Measurements from ENCODE around the gene ARL6IP4.

ARL6IP4 gene

DNA sequence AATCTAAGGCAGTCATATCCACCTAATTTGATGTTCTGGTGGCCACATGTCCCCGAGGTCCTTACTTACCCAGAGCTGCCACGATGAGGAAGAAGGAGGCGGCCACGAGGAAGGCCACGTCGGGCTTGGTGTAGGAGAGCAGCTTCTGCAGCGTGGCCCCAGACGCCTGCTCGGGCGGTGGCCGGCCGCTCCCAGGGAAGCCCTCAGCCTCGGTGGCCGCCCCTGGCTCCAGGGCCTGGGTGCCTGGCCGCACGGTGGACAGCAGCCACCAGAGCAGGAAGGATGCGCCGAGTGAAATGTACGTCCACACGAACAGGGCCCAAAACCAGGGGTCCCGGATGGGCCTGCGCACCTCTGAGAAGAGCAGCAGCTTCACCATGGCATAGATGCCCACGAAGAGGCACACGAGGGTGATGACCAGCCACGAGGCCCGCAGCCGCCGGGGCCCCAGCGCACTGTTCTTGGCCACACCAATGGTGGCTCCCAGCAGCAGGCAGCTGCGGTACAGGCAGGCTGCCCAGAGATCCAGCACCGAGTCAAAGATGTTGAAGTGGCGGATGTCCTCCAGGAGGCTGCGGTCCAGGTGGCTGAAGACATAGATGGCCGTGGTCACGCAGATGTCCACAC lies 20.8 kb upstream of the ARL6IP4 start:
- no peak for DNase-seq

DNA sequence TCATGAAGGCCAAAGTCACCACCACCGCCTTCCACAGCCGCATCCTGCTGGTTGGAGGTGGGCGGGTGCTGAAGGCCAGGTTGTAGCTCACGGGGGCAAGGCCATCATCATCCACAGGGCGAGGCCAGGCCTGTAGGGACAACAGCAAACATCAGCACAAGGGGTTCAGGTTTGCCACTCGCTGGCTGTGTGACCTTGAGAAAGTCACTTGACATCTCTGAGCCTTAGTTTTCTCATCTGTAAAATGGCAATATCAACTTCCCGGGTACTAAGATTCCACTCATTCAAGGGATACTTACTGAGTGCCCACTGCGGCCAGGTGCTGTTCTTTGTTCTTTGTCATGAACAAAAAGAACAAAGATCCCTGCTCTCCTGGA lies 20.3 kb upstream of the ARL6IP4 start:
- DNase-seq, result no peak

DNA sequence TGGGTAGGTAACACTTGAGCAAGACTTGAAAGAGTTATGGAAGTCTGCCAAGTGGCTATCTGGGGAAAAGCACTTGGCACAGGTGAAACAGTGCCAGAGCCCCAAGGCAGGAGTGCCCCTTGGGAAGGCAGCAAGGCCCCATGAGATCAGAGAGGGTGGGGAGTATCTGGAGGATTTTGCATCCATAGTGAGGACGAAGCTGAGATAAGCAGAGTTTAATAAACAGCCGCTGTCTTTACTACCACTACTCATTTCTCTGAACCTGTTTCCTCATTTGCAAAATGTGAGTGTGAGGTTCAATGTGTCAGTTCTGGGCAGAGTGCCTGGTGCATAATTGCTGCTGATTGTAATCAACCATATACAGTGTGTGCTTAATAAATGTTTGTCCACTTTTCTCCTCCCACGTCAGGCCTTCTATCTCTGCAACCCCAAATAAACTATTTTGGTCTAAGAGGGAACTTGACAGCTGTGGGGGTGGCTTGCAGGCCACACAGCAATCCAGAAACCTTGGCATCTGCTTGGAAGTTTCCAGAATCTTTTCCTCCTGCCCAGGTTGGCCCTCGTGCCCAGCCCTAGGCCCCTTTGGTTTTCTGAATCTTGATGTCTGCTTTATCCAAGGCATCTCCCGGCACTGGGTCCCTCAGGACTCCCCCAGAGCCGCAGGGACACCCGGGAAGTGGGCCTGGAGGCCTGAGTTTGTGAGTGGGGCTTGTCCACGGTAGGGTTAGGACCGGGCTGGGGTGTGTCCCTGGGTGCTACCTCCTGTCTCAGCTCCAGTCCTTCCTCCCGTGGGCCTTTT lies 18.8 kb upstream of the ARL6IP4 start:
- DNase-seq, result no peak

DNA sequence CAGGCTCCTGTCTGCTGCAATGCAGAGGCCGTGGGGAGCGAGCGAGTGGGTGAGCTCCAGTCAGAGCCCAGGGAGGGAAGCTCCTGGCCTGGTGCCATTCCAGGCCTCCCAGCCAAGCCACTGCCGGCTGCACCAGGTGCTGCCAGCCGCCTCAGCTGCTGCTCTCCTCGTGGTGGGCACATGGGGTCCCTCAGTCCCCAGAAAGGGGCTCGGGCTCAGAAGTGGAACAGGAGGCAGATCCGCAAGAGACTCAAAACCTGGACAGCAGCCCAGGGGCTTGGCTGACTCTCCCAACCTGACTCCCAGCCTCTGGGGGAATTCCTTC lies 16.6 kb upstream of the ARL6IP4 start:
- no peak for DNase-seq

DNA sequence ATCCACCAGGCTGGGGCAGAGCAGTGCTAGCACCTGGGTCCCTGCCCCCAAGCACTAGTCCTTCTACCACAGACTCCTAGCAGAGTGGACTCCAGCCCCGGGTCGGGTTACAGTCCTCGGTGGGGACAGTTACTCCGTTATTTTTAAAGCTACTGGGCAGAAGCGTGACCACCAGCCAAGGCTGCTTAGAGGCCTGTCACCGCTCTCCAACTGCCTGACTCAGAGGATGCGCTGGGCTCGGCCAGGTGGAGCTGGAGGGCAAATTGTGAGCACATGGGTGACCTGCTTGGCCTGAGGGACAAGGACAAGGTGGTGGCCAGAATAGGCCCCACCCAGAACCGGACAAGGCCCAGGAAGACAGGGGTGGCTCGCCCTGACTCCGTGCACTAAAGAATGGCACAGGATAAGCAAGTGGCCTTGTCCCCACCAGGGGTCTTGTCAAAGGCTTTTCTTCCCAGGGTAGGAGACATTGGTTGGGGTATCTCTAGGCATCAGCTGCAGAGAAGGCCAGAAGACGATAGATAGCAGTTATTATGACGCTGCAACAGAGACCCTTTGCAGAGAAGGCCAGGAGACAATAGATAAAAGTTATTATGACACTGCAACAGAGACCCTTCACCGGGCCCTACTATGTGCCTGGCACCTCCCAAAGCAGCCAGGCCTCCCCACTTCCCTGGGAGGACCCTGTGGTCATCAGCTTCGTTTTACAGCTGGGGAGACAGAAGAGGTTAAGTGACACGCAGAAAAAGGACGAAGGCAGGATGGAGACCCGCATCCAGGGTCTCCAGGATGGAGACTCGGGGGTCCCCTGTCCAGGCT lies 15.8 kb upstream of the ARL6IP4 start:
- DNase-seq, result peak in 1 of 2 experiments; percentile 36

DNA sequence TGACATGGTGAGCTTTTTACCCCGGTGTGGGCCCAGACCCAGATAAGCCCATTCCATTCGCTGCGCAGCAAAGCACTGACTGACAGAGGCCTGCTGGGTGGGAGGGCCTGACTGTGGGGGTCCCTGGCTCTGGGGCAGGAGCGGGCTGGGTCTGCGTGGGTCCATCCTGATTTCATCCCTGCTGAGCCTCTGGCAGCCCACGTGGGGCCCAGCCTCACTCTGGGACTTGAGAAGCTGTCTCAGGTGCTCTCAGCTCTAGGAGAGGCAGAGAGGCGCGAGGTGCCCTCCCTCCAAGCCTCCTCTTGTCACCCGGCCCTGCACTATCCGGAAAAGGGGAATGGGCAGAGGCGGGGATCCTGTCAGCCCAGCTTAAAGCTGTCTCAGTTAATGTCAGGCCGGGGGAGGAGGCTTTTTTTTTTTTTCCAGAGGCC lies 15.1 kb upstream of the ARL6IP4 start:
- DNase-seq, result peak; percentile 28 to 62

DNA sequence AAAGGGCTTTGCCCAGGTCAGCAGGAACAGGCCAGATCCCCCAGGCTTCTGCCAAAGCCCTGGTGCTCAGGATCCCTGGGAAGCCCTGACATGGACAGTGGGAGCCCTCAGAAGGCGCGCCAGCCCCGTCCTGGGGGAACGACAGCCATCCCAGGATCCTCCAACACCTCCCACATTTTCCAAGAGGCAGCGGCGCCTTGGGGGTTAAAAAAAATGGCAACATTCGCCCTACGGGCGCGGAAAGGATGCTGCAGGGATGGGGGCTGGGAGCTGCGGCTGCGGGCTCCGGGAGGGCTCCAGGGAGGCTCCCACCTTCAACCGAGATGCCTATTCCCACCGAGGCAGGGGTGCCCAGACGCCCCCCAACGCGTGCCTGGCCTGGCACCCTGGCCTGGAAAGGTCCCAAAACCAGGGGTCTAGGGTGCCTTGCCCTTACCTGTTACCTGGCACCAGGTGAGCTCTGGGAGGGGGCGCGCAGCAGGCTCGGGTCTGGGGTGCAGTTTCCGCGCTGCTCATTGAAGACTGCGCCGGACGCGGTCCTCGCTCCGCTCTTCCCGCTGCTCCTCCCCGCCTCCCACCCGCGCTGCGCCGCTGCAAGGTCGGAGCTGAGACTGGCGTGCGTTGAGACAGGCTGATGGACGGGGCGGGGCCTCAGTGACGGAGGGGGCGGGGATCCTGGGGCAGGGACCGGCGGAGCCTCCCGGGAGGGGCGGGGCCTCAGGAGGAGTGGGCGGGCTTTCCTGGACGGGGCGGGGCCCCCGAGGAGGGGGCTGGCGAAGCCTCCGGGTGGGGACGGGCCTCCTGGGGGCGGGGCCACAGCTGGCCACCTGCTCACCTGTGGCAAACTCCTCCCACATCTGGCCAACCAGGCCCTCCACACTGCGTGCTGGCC lies 14.4 kb upstream of the ARL6IP4 start, which contains the start of gene ABCB9:
Gene ABCB9, minus strand, starts transcription at position 613 of the 892 bp plus-strand sequence. CDS start 6,228 bp downstream, outside the sequence.
- peak; percentile 84 to 97 for DNase-seq

DNA sequence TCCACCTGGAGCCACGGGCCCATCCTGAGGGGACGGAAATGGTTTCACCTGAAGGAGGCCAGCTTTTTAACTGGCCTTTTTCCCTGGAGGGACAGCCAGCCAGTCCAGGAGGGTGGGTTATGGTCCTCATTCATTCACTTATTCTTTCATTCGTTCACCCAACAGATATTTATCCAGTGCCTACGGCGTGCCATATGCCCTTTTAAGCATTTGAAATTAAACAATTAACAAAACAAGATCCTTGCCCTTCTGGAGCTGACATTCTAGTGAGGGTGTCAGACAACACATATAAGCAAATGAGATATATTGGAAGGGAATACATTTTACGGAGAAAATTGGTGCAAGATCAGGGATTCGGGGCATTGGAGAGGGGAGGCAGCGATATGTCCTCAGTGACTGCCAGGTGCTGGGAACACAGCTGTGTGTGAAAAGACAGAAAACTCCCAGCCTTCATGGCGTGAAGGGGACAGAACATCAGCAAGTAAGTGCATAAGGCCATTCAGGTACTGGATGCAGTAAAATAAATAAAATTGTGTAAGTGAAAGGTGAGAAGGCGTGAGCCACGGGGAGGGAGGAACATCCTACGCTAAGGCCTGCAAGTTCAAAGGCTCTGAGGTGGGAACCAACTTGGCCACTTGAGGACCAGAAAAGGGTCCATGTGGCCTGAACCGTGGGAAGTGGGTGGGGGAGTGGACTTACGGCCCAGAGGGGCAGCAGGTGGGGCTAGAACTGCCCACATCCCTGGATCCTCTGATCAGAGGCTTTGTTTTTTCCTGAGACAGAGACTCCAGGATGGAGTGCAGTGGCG lies 13.5 kb upstream of the ARL6IP4 start:
- DNase-seq, result no peak

DNA sequence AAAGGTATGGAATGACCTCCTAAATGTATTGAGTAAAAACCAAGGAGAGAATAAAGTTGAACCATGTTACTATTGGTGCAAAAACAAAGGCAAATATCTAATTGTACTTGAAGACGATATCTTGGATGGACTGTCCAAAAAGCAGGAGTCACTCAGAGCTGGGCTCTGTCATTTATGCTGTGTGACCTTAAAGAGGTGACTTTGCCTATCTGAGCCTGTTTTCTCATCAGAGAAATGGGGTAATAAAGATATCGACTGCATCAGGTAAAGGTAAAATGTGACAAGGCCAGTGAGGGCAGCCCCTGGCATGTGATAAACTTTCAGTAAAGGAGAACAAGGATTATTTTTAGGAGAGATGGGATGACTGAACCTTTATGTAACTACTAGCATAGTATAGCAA lies 12.4 kb upstream of the ARL6IP4 start:
- DNase-seq, result no peak

DNA sequence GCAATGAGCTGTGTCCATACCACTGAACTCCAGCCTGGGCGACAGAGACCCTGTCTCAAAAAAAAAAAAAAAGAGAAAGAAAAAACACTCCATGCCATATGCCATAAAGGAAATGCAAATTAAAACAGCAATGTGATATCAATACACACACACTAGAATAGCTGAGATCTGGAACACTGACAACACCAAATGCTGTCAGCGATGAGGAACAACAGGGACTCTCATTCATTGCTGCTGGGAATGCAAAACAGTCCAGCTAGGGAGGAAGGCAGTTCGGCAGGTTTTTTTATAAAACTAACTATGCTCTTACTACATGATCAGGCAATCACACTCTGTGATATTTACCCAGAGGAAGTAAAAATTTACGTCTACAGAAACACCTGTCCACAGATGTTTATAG lies 10.8 kb upstream of the ARL6IP4 start:
- peak; percentile 96 to 99 for DNase-seq

DNA sequence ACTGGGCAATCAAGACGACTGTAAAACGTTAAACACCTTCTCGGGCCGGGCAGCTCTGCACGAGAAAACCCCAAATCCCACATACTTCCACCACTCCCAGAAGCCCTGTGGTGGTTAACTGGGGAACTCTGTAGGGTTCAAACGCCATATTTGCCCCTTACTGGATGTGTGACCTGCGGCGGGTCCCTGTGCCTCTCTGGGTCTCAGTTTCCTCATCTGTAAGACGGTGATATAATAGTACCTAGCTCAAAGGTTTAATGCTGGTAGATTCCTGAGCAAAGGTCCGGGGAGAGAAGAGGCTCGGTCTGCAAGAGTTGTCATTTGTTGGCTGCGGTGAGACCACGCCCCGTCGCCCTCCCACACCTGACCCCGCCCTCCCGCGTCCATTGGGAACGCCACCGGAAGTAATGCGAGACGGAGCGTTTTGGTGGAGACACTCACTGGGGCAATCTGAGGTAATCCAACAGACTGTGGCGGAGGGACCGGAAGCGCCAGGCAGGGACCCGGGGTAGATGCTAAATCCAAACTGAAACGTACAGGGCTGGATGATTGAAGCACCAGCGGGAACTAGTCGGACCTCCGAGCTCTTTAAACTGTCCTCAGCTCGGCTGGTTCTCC lies 6.1 kb upstream of the ARL6IP4 start:
- peak; percentile 95 to 99 for DNase-seq

DNA sequence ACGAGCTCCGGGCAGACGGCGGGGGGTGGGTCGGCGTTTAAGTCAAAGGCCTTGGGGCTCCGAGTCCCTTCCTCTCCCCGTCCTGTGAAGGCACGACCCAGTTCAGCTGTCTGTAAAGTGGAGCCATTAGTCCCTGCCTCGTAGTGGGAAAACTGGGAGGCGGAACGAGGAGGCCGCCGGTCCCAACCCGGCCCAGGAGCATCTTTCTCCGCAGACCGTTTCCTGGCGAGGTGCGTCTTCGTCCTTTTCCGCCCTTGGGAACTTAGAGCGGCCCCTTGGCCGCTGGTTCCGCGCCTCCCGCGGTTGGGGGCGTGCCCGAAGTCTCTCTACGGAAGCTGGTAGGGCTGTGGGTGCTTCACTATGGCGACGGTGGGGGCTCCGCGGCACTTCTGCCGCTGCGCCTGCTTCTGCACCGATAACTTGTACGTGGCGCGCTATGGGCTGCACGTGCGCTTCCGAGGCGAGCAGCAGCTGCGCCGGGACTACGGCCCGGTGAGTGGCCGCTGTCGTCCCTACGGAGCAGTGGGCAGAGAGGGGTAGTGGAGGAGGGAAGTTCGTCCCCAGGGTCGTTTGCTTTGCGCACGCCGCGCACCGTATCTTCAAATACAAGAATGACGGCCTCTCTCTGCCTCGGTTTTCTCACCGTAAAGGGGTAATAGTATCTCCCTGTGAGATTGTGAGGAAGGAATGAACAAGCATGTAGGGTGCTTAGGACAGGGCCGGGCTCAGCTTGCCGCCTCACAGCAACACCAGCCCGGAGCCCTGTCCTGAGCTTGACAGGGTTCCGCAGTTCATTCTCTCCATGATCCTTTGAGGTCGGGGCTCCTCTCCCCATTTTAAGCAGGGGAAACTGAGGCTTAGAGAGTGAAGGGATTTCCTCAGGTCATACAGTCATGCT lies 5.3 kb upstream of the ARL6IP4 start, which contains the start of gene OGFOD2:
Gene OGFOD2, plus strand, starts transcription at position 353 of the 898 bp plus-strand sequence. Its CDS starts 8 bp downstream, at position 361.
- DNase-seq, result peak; percentile 85 to 96

DNA sequence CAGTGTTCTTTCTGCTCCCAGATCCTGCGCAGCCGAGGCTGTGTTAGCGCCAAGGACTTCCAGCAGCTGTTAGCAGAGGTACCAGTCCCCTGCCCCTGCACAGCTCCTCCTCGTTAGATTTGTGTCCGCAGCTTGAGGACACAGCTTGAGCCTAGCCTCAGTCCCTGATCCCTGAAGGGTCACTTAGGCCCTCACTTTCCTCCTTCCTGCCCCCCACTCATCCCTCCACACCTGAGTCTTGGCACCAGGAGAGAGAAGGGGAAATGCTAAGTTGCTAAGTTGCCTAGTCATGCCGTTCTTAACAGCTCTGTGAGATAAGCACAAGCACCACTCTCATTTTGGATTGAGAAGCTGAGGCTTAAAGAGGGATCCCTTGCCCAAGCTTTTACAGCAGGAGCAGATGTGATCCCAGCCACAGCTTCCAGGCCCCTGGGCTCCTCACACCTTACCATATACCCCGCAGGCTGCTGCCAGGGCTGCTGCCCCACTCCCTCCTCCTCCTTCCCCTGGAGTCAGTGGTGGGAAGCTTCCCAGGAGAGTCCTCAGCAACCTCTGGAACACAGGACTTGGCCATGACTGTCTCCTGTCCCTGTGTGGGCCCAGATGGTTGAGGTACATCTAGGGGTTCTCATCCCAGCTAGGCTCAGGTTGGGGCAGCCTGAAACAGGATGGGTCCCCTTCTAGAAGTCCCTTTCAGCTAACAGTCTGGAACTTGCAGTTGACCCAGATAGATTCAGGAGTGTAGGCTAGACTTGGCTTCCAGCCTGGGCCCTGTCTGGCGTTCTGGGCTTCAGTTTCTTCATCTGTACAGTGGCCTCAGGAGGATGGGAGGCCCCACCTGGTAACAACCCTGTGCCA lies 4.5 kb upstream of the ARL6IP4 start:
- no peak for DNase-seq

DNA sequence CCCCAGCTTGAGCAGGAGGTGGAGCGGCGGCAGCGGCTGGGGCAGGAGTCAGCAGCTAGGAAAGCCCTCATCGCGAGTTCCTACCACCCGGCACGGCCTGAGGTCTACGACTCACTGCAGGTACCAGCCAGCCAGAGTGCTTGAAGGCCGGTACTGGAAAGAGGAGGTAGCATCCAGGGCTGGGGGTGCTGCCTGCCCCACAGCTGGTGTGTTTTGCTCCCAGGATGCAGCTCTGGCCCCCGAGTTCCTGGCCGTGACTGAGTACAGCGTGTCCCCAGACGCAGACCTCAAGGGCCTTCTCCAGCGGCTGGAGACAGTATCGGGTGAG lies 3.9 kb upstream of the ARL6IP4 start:
- no peak for DNase-seq

DNA sequence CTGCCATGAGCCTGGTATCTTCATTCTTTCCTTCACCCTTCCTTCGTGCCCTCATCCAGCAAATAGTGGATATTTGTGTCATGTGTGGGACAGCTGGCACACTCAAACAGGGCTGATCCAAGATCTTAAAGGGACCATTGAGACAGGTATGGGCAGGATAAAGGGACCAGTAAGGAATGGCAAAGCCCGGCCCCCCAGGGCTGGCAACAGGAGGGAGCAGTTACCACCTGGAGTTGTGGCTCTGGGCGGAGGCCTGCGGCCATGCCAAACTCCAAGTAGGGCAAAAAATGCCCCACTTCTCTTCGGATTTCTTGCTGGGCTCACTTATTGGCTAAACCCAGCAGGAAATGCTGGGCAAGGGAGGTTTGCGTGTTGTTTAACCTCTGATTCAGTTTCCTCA lies 3.3 kb upstream of the ARL6IP4 start:
- DNase-seq, result no peak

DNA sequence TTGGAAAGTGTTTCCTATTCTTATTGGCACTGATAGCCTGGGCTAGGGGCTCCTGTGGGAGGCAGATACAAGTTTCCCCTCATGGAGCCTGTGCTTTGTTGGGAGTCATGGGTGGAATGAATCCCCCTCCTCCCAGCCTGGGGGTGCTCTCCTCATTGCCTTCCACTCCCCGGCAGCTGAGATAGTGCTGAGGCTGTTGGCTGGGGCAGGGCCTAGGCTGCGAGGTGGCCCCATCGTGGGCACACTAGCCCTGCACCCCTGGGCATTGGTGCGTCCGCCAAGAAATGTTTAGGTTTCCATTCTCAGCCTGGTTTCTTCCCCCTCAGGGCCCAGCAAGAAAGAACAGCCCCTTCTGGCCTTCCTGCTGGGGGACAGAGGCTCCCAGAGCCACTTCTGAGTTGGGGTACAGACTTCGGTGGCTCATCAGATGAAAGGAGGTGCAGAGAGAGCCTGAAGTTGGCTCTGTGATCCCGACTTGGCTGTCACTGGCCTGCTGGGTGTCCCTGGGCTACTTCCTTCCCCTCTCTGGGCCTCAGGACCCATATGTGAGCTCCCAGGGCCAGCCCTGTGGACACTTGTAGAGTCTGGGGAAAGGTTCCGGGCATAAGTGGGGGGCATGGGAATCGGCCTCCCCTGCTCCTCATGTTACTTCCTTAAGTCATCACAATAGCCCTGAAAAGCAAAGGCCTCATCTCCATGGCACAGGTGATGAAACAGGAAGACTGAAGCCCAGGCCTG lies 2.7 kb upstream of the ARL6IP4 start:
- DNase-seq, result no peak

DNA sequence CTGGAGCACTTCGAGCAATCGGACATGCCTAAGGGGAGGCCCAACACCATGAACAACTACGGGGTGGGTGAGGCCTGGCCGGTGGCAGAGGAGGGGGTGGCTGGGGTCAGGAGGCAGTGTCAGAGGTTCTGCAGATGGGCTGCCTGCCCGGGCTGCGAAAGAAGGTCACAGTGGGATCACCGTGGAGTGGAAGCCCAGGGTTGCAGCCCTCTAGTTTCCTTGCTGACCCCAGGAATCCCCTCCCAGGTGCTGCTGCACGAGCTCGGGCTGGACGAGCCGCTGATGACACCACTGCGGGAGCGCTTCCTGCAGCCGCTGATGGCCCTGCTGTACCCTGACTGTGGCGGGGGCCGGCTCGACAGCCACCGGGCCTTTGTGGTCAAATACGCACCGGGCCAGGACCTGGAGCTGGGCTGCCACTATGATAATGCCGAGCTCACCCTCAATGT lies 1.9 kb upstream of the ARL6IP4 start:
- no peak for DNase-seq
